Stimulated activated CD8-positive, alpha-beta memory T cell treated with anti-CD3 and anti-CD28 coated beads, Interleukin-12 subunit alpha, Interleukin-12 subunit beta, amount 100 ng/mL, for 4 hours (primary cell): ENCODE results near the gene PEX5L.

ENCODE experiments used
- DNase-seq: peaks from one replicate; pipeline ENCODE4 v3.0.0-alpha.2; 2020; ENCODE audit warnings: low read depth

Gene PEX5L

GRCh38 chr3:179955809-179956208 is 80.9 kb downstream of the PEX5L start:
- DNase-seq = no peak

GRCh38 chr3:179955286-179955685 is 81.5 kb downstream of the PEX5L start:
- no peak for DNase-seq

DNA sequence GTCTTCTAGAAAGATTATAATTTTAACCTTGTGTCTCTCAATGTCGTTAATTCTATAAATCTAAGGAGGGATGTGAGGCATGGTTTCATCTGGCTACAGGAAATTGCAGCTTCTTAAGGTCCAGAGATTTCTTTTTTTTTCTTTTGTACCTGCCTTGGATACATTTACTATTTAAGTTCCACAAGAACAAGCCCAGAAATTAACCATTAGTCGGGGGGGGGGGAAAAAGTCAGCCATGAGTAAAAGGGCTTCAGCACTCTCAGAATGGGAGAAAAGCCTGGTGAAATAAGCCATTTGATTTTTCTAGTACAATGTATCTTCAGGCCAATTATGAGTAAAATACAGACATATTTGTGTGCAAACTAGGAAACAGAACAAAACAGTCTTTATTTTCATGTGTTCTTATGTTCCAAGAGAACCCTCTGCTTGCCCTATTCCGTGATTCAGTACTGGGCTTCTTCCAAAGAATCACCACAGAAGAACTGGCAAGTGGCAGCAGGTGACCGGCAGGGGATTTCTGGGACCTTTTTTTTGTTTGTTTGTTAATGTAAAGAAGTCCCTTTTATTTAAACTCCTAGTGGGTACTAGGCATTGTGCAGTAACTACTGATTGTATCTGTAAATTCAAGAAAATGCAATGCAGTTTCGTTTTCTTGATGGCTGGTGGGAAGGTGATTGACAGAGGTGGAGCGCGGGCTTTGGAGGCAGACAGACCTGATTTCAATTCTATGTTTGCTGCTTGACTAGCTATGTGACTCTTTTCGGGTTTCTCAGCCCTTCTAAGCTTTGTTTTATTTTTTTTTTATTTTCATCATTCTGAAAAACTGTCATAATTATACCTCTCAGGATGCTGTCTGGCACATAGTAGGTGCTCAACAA is 82.5 kb downstream of the PEX5L start:
- DNase-seq = no peak

- no peak for DNase-seq
Measured at GRCh38 chr3:179950840-179951239, 85.9 kb downstream of the PEX5L start.

GRCh38 chr3:179949869-179950268 is 86.9 kb downstream of the PEX5L start:
- DNase-seq = no peak

- DNase-seq = no peak
Measured at GRCh38 chr3:179949412-179949811, 87.3 kb downstream of the PEX5L start.

DNA sequence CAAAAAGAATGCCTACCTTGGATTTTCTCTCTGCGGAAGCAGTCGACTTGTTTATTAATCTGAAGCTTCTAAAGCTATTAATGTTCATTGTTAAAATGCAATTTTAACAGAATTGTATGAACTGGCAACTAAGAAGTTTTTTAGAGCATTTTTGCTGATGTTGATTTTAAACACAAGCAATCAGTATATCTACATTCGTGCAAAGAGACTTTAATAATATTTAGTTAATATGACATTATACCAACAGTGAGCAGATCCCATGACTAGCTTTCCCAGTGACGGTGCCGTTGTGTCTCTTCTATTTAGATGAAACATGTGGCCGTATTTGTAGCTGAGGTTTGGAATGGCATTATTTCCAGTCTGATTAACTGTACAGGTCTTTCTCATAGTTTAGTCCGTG is 88.0 kb downstream of the PEX5L start:
- DNase-seq = no peak

- no peak for DNase-seq
Measured at GRCh38 chr3:179945569-179945968, 91.2 kb downstream of the PEX5L start.

- DNase-seq = no peak
Measured at GRCh38 chr3:179943117-179943880, 93.4 kb downstream of the PEX5L start.

DNA sequence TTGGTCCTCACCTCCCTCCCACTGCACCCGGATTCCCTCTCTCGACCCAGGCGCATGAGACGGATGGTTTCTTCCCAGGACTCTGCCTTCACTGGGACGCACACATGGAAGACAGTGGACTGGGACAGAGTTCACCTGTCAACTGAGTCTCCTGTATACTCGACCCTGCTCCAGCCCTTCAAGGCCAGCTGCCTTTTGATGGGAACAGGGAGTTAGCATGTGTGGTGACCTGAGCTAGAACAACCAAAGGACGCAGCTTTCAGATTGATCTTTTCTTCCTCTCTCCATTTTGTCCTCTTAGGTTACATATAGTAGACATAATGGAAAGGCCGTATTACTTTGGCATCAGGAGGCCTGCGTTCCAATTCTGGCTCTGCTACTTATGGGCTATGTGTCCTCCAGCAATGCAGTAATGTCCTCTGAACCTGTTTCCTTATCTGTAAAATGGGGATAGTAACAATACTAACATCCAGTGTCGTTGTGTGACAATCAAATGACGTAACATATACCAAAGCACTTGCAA is 94.1 kb downstream of the PEX5L start:
- DNase-seq = no peak

GRCh38 chr3:179935710-179936109 is 101.0 kb downstream of the PEX5L start:
- DNase-seq = no peak

GRCh38 chr3:179933914-179934313 is 102.8 kb downstream of the PEX5L start:
- DNase-seq = no peak

DNA sequence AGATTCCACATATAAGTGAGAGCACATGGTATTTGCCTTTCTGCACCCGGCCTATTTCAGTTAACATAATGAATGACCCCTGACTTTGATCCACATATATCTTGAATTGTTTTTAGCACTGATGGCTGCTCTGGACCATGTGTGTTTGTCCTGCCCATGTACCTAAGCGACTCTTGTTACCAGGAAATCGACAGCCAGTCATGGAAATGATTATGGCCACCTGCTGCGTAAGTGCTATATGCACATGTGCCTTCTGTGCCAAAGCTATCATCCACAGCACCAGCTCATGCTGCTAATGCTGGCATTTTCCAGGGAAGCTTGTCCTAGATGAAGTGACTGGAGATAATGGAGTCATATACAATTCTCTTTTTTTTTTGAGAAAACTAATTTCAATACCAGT is 103.7 kb downstream of the PEX5L start:
- no peak for DNase-seq

DNA sequence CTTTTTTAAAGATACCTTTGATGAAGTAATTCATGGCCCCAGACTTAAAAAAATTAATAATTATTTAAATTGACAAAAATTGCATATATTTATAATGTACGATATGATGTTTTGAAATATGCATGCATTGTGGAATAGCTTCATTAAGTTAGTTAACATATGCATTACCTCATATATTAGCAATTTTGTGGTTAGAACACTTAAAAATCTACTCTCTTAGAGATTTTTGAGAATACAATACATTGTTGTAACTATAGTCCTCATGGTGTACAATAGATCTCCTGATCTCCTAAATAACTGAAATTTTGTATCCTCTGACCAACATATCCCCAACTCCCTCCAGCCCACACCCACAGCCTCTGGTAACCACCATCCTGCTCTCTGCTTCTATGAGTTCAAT is 104.1 kb downstream of the PEX5L start:
- no peak for DNase-seq

DNA sequence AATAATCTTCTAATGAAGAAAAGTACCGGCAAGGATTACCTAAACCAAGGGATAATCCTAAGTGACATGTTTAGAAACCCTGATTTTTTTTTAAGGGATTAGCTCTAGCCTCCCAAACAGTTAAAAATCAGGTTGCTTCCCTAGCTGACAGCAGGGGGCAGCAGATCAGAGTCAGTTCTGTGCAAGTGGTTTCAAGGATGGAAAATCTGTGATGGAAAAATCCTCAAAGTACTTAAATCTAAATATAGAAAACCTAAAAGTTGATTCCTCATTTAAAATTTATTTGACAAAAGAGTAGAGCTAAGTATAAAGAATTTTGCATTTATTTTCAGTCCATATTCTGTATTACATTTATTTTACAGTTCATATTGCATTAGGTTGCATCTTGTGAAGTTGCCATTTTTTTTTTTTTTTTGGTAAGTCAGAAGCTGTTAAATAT is 107.6 kb downstream of the PEX5L start:
- no peak for DNase-seq

GRCh38 chr3:179927191-179927590 is 109.5 kb downstream of the PEX5L start:
- no peak for DNase-seq

GRCh38 chr3:179921951-179922350 is 114.8 kb downstream of the PEX5L start:
- DNase-seq = no peak

DNA sequence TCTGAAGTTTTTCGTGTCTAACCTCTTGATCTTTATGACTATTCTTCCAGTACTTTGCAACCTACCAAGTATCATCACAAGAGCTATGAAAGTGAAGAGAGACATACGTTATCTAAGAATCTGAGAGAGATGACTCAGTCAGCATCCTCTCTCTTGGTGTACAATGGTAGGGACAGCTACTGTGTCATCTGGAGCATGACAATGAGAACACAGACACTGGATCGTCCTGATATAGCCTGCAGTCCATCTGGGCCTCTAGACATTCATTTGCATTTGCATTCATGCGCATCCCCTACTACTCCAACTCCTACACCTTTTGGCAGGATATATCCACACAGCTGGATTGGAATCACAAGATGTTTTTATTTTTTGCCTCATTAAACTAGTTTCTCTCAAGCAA is 115.2 kb downstream of the PEX5L start:
- no peak for DNase-seq

GRCh38 chr3:179907784-179908482 is 128.8 kb downstream of the PEX5L start:
- no peak for DNase-seq

DNA sequence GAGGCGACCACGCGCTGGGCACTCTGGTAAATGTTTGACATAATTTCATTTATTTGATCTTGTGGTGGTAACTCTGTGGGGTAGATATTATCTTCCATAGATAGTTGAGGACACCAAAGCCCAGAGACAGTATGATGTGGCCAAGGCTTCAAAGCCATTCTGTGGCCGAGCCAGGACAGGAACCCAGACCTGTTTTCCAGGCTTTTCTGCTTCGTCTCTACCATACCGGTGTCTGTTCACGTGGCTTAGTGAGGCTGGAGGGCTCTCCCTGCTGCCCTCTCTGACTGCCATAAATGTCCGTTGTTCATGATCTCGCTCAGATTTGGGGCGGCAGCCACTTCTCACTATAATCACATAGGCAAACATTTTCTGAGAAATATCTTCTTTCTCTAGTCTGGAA is 134.7 kb downstream of the PEX5L start:
- DNase-seq = no peak

DNA sequence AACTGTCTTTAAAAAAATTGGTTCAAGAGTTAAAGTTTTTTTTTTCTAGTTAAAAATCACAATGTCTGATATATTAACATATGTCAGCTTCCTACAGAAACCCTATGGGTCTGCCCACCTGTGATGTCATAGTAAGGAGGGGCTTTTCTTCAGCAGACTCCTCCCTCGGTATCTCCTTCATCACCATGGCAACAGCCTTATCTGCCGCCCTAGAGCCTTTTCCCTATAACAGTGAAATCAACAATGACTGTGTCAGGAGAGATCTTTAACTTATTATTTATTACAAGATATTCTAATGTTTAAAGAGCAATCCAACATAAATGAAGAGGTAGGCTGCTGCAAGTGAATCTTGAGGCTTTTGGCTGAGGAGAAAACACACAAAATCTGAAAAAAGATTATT is 138.7 kb downstream of the PEX5L start:
- no peak for DNase-seq

DNA sequence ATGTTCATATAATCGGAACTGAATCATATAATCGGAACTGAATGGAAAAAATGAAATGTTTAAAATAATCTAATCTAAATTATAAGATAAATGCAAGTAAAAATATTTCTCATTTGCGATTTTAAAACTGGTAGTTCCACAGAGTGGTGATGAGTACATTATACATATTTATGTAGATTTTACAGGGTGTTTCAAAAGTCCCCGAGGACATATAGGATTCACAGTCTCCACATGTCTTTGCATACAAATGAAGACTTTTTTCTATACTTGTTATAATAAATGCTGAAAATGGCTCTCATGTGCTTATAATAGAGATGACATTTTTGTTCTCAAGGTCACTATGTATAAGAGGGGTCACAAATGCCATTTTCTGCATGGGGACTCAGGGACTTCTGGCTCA is 139.5 kb downstream of the PEX5L start:
- DNase-seq = no peak
